K562 (cell line): ENCODE data around the gene BLCAP. TPM values are rescaled to one million over a fixed set of nuclear protein-coding genes. Genes with fewer than 3 reads are reported as not detected.

Source experiments
- CREM ChIP-seq: IDR thresholded peaks from 2 replicates; pipeline ENCODE4 v1.6.1; 2014; ENCODE audit warnings: antibody characterized with exemption, low read depth
- EGR1 ChIP-seq: fragments of 450-650 bp; conservative IDR thresholded peaks from 2 replicates; pipeline ENCODE4 v1.6.1; 2017; ENCODE audit warnings: mild to moderate bottlenecking
- FIP1L1 ChIP-seq: fragments of 200-400 bp; formaldehyde crosslinking; IDR thresholded peaks from 2 replicates; pipeline ENCODE4 v1.6.1; 2018; ENCODE audit warnings: mild to moderate bottlenecking, low read depth, low read length; ENCODE audit not compliant: poor library complexity, severe bottlenecking
- FOXJ2 ChIP-seq: fragments of 200-800 bp; sonication (Bioruptor generic); IDR thresholded peaks from 2 replicates; pipeline ENCODE4 v1.6.1; 2016; ENCODE audit warnings: missing genetic modification characterization, missing compliant biosample characterization
- HDAC8 ChIP-seq: fragments of 450-650 bp; IDR thresholded peaks from 2 replicates; pipeline ENCODE4 v1.6.1; 2016; ENCODE audit warnings: mild to moderate bottlenecking, missing genetic modification characterization, moderate library complexity, missing compliant biosample characterization
- KAT8 ChIP-seq: fragments of 450-650 bp; IDR thresholded peaks from 2 replicates; pipeline ENCODE4 v1.6.1; 2016; ENCODE audit warnings: low read depth, mild to moderate bottlenecking
- MAFK ChIP-seq: IDR thresholded peaks from 2 replicates; pipeline ENCODE4 v1.6.1; 2011; ENCODE audit warnings: low read length, improper control_type of control experiment
- MTA1 ChIP-seq: fragments of 450-650 bp; IDR thresholded peaks from 2 replicates; pipeline ENCODE4 v1.6.1; 2017; ENCODE audit warnings: borderline replicate concordance
- NELFE ChIP-seq: IDR thresholded peaks from 2 replicates; pipeline ENCODE4 v1.6.1; 2011; ENCODE audit warnings: mild to moderate bottlenecking; ENCODE audit not compliant: insufficient read depth, insufficient read length
- PCBP1 ChIP-seq: fragments of 200-400 bp; formaldehyde crosslinking; IDR thresholded peaks from 2 replicates; pipeline ENCODE4 v1.6.1; 2018; ENCODE audit warnings: mild to moderate bottlenecking, low read depth, low read length; ENCODE audit not compliant: poor library complexity, severe bottlenecking
- SAP30 ChIP-seq: fragments of 200-600 bp; sonication (generic); IDR thresholded peaks from 2 replicates; pipeline ENCODE4 v1.6.1; 2012; ENCODE audit warnings: borderline replicate concordance, low read depth, mild to moderate bottlenecking, moderate library complexity, low read length, control low read depth, inconsistent platforms; ENCODE audit not compliant: insufficient read depth, poor library complexity, severe bottlenecking
- SIN3A ChIP-seq, 2 experiments: fragments of 150-350 bp in 1 of 2; IDR thresholded peaks; 2 replicates each; pipeline ENCODE4 v1.6.1; 2011 to 2016; ENCODE audit warnings: borderline replicate concordance in 2 of 2, low read depth in 2 of 2, low read length in 2 of 2, mild to moderate bottlenecking in 2 of 2, moderate library complexity in 2 of 2; ENCODE audit not compliant: control insufficient read depth in 1 of 2
- SMARCA4 ChIP-seq: fragments of 450-650 bp; IDR thresholded peaks from 2 replicates; pipeline ENCODE4 v1.6.1; 2016
- TCF7L2 ChIP-seq: fragments of 150-350 bp; IDR thresholded peaks from 2 replicates; pipeline ENCODE4 v1.6.1; 2016; ENCODE audit warnings: low read depth, mild to moderate bottlenecking, low read length, moderate library complexity
- ZFP1 ChIP-seq: fragments of 450-650 bp; formaldehyde crosslinking; IDR thresholded peaks from 2 replicates; pipeline ENCODE4 v1.4.0; 2020; ENCODE audit warnings: mild to moderate bottlenecking, mixed read lengths
- ZFPM2 ChIP-seq: fragments of 250-450 bp; sonication (Bioruptor Pico); IDR thresholded peaks from 2 replicates; pipeline ENCODE4 v1.5.1; 2022; ENCODE audit warnings: mild to moderate bottlenecking
- ZNF124 ChIP-seq: sonication (generic); formaldehyde crosslinking; IDR thresholded peaks from 2 replicates; pipeline ENCODE4 v1.8.1; 2022; ENCODE audit warnings: missing genetic modification reagents
- ZNF232 ChIP-seq: sonication (generic); formaldehyde crosslinking; IDR thresholded peaks from 2 replicates; pipeline ENCODE4 v1.8.0; 2022; ENCODE audit warnings: mild to moderate bottlenecking, missing genetic modification reagents
- ZNF311 ChIP-seq: fragments of 250-450 bp; sonication (Bioruptor Pico); IDR thresholded peaks from 2 replicates; pipeline ENCODE4 v1.4.0; 2020; ENCODE audit warnings: mild to moderate bottlenecking, moderate library complexity
- ZNF695 ChIP-seq: fragments of 450-650 bp; formaldehyde crosslinking; IDR thresholded peaks from 2 replicates; pipeline ENCODE4 v1.4.0; 2020; ENCODE audit warnings: mild to moderate bottlenecking, moderate library complexity
- polyA plus RNA-seq, 8 experiments: library from polyadenylated mRNA; depleted of rRNA in 4 of 8; stranded (reverse) in 5 of 8; unstranded in 3 of 8; fragments of >200 nt; fragmentation: Nextera tagmentation in 2 of 8; fragmentation: Illumina TruSeq in 1 of 8; extraction: Ambion mirVana in 2 of 8; extraction: Trizol in 1 of 8; gene quantifications; 2 replicates each; pipeline versions ENCODE4 v1.2.1 to v1.2.3, GENCODE V29; 2011 to 2014; ENCODE audit warnings: inconsistent platforms in 1 of 8, missing spikeins in 1 of 8
- total RNA-seq, 7 experiments: library from RNA; depleted of rRNA in 6 of 7; stranded (reverse); fragments of >200 nt in 6 of 7; fragmentation: Illumina TruSeq in 2 of 7; extraction: Trizol in 2 of 7; gene quantifications; 2 replicates each; pipeline versions ENCODE4 v1.2.1 to v1.2.3, GENCODE V29; 2011 to 2021; ENCODE audit warnings: low replicate concordance in 1 of 7
- TF ChIP-seq, protein P1 (sequence below): sonication (generic); formaldehyde crosslinking; IDR thresholded peaks from 2 replicates; pipeline ENCODE4 v1.4.0; 2020; ENCODE audit warnings: mild to moderate bottlenecking, missing genetic modification reagents
- TF ChIP-seq, protein P2 (sequence below): fragments of 250-450 bp; sonication (Bioruptor Pico); IDR thresholded peaks from 2 replicates; pipeline ENCODE4 v1.8.0; 2021; ENCODE audit warnings: moderate library complexity, mild to moderate bottlenecking, inconsistent platforms
- TF ChIP-seq, protein P3 (sequence below): IDR thresholded peaks from 3 replicates; pipeline ENCODE4 v1.6.1; 2011; ENCODE audit warnings: borderline replicate concordance, mild to moderate bottlenecking, moderate library complexity; ENCODE audit not compliant: insufficient read length; ENCODE audit errors: extremely low read depth
- TF ChIP-seq, protein P4 (sequence below): fragments of 450-650 bp; IDR thresholded peaks from 2 replicates; pipeline ENCODE4 v1.6.1; 2017; ENCODE audit warnings: mild to moderate bottlenecking, moderate library complexity

The BLCAP gene
- total and polyA plus RNA-seq, 9 of the 15 experiments (the other 6 are each of a cell fraction or from before 2014, with no cell fraction given) = 16.9 to 41.5 (median 27.6) TPM

DNA sequence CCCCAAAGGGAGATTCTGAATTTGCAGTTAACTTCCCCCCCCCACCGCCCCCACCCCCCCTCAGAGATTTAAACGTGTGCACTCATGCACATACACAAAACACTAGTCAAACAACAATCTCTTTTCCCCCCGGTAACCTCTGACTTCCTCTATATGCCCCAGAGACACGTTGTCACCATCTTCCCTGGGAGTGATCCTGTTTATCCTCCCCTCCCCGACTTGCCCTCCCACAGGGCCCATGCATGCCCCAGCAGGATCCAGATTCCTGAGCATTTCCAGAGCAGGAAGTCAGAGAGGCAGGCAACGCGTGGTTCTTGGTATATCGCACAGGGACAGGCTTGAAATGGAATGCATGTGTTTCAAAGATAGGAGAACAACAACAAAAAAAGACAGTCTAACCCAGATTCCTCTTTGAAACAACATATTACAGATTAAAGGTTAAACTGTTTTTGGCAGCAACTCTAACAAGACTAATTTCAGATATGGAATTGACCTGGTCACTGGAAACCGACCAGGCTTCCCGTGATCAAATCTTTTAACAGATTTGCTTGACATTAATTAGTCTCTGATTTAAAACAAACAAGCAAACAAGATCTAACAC is 1.3 kb downstream of the BLCAP start (continued):
- TF ChIP-seq, protein P1, sequence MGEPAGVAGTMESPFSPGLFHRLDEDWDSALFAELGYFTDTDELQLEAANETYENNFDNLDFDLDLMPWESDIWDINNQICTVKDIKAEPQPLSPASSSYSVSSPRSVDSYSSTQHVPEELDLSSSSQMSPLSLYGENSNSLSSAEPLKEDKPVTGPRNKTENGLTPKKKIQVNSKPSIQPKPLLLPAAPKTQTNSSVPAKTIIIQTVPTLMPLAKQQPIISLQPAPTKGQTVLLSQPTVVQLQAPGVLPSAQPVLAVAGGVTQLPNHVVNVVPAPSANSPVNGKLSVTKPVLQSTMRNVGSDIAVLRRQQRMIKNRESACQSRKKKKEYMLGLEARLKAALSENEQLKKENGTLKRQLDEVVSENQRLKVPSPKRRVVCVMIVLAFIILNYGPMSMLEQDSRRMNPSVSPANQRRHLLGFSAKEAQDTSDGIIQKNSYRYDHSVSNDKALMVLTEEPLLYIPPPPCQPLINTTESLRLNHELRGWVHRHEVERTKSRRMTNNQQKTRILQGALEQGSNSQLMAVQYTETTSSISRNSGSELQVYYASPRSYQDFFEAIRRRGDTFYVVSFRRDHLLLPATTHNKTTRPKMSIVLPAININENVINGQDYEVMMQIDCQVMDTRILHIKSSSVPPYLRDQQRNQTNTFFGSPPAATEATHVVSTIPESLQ (CRISPR knock-in tag) = no peak
- no peak for TF ChIP-seq SAP30
- TF ChIP-seq, protein P2, sequence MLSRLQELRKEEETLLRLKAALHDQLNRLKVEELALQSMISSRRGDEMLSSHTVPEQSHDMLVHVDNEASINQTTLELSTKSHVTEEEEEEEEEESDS = no peak
- no peak for TF ChIP-seq SIN3A (IDR thresholded peaks at IDR 0.05; ENCODE audit: borderline replicate concordance in 2 of 2, control insufficient read depth in 1 of 2, low read depth in 2 of 2, low read length in 2 of 2)
- no peak for TF ChIP-seq ZNF232 (CRISPR knock-in tag)
- TF ChIP-seq MAFK = no peak
- TF ChIP-seq, protein P3, sequence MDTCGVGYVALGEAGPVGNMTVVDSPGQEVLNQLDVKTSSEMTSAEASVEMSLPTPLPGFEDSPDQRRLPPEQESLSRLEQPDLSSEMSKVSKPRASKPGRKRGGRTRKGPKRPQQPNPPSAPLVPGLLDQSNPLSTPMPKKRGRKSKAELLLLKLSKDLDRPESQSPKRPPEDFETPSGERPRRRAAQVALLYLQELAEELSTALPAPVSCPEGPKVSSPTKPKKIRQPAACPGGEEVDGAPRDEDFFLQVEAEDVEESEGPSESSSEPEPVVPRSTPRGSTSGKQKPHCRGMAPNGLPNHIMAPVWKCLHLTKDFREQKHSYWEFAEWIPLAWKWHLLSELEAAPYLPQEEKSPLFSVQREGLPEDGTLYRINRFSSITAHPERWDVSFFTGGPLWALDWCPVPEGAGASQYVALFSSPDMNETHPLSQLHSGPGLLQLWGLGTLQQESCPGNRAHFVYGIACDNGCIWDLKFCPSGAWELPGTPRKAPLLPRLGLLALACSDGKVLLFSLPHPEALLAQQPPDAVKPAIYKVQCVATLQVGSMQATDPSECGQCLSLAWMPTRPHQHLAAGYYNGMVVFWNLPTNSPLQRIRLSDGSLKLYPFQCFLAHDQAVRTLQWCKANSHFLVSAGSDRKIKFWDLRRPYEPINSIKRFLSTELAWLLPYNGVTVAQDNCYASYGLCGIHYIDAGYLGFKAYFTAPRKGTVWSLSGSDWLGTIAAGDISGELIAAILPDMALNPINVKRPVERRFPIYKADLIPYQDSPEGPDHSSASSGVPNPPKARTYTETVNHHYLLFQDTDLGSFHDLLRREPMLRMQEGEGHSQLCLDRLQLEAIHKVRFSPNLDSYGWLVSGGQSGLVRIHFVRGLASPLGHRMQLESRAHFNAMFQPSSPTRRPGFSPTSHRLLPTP = no peak
- peak; percentile 62 for TF ChIP-seq SMARCA4
- no peak for TF ChIP-seq HDAC8 (tag)
- no peak for TF ChIP-seq NELFE
- no peak for TF ChIP-seq TCF7L2
- TF ChIP-seq EGR1 = no peak
- no peak for TF ChIP-seq ZNF695
- no peak for TF ChIP-seq KAT8
- no peak for TF ChIP-seq ZNF124 (CRISPR knock-in tag)
- TF ChIP-seq FIP1L1 = no peak
- no peak for TF ChIP-seq ZFPM2
- TF ChIP-seq ZFP1 (CRISPR knock-in tag) = no peak
- no peak for TF ChIP-seq FOXJ2 (tag)
- TF ChIP-seq CREM = peak; percentile 44; the same call in 1 of the 2 replicates
- no peak for TF ChIP-seq ZNF311
- TF ChIP-seq, protein P4, sequence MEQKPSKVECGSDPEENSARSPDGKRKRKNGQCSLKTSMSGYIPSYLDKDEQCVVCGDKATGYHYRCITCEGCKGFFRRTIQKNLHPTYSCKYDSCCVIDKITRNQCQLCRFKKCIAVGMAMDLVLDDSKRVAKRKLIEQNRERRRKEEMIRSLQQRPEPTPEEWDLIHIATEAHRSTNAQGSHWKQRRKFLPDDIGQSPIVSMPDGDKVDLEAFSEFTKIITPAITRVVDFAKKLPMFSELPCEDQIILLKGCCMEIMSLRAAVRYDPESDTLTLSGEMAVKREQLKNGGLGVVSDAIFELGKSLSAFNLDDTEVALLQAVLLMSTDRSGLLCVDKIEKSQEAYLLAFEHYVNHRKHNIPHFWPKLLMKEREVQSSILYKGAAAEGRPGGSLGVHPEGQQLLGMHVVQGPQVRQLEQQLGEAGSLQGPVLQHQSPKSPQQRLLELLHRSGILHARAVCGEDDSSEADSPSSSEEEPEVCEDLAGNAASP = no peak
- no peak for TF ChIP-seq MTA1
- no peak for TF ChIP-seq PCBP1
